Measurements from ENCODE around the gene SLC35F4.

- TF ChIP-seq CTCF (IDR thresholded peaks at IDR 0.05) (no peak), POLR2A (IDR thresholded peaks at IDR 0.05) (no peak)
Measured at GRCh38 chr14:57889245-57889644, 23.4 kb upstream of the SLC35F4 start.
